HepG2 (cell line): ENCODE results near the gene AQP5. TPM values are rescaled to one million over a fixed set of nuclear protein-coding genes. Genes with fewer than 3 reads are reported as not detected.

ENCODE experiments used
- ATAC-seq: fragments of 200-7000 bp; cut with Tn5 transposase; 3 replicates; pipeline ENCODE4 v1.9.1; 2020; ENCODE audit warnings: mild to moderate bottlenecking, moderate library complexity
- BruUV-seq: library from RNA; stranded (reverse); fragments of 400-500 nt; replicated peaks from 2 replicates; lab custom pipeline; 2021; lab: Mats Ljungman, UMichigan
- CTCF ChIA-PET: fragments of 300-600 bp; formaldehyde crosslinking; extraction: SDS; loops from one replicate; lab custom pipeline; 2021; ENCODE audit warnings: low total read pairs, inconsistent platforms, low intra/inter-chr PET ratio; lab: Yijun Ruan, JAX
- POLR2A ChIA-PET: fragments of 350-600 bp; sonication (Branson Sonifier 250); formaldehyde crosslinking; loops from one replicate; lab custom pipeline; 2020; ENCODE audit warnings: antibody characterized with exemption, inconsistent platforms; lab: Yijun Ruan, JAX
- DNase-seq: peaks from one replicate; pipeline ENCODE4 v3.0.0-alpha.2; 2015; ENCODE audit warnings: low spot score
- FAIRE-seq: peaks from 3 replicates; lab custom pipeline; 2011; peaks lifted over from hg19 to GRCh38; lab: Jason Lieb, UNC
- H2AFZ ChIP-seq: one replicate; pipeline ENCODE4 v1.6.1; 2011; ENCODE audit warnings: low read length, inconsistent platforms
- H3K27ac ChIP-seq: fragments of 300-600 bp; 3 replicates; pipeline ENCODE4 v1.8.0; 2011; ENCODE audit warnings: mixed run types, mild to moderate bottlenecking, mixed read lengths, low read length, inconsistent platforms; ENCODE audit not compliant: insufficient read depth; ENCODE audit errors: extremely low read length
- H3K27me3 ChIP-seq, 2 experiments: fragments of 200-600 bp in 1 of 2; 2 replicates in 1 of 2; 3 replicates in 1 of 2; pipeline versions ENCODE4 v1.6.0 to v1.8.0; 2011; ENCODE audit warnings: low read length in 2 of 2, mild to moderate bottlenecking in 2 of 2, moderate library complexity in 2 of 2, inconsistent platforms in 1 of 2; ENCODE audit not compliant: insufficient read depth in 2 of 2, control insufficient read depth in 1 of 2
- H3K36me3 ChIP-seq, 2 experiments: fragments of 200-600 bp in 1 of 2; replicated peaks in 1 of 2; 2 replicates in 1 of 2; 3 replicates in 1 of 2; pipeline versions ENCODE4 v1.5.1 to v1.8.0; 2011; ENCODE audit warnings: low read length in 2 of 2, inconsistent platforms in 1 of 2; ENCODE audit not compliant: insufficient read depth in 2 of 2, control insufficient read depth in 1 of 2
- H3K4me1 ChIP-seq: 2 replicates; pipeline ENCODE4 v1.5.1; 2012; ENCODE audit warnings: low read length, inconsistent platforms; ENCODE audit not compliant: insufficient read depth
- H3K4me2 ChIP-seq: 2 replicates; pipeline ENCODE4 v1.6.0; 2011; ENCODE audit warnings: low read depth, low read length, inconsistent platforms
- H3K4me3 ChIP-seq, 3 experiments: fragments of 200-600 bp in 1 of 3; sonication (generic), shearing (Covaris generic) in 1 of 3; replicated peaks in 1 of 3; 2 replicates each; pipeline ENCODE4 v1.5.1; 2011 to 2016; ENCODE audit warnings: low read length in 3 of 3, inconsistent platforms in 2 of 3, low read depth in 2 of 3, mild to moderate bottlenecking in 2 of 3, control low read depth in 1 of 3, mixed read lengths in 1 of 3; ENCODE audit not compliant: insufficient read depth in 1 of 3
- H3K79me2 ChIP-seq: one replicate; pipeline ENCODE4 v1.6.1; 2011; ENCODE audit warnings: low read length, inconsistent platforms; ENCODE audit not compliant: insufficient read depth
- H3K9ac ChIP-seq: 2 replicates; pipeline ENCODE4 v1.6.0; 2011; ENCODE audit warnings: mild to moderate bottlenecking, low read depth, low read length, inconsistent platforms; ENCODE audit not compliant: insufficient read depth
- H3K9me3 ChIP-seq: 2 replicates; pipeline ENCODE4 v1.5.1; 2012; ENCODE audit warnings: mild to moderate bottlenecking, low read length
- H4K20me1 ChIP-seq: 2 replicates; pipeline ENCODE4 v1.6.0; 2011; ENCODE audit warnings: inconsistent platforms, mild to moderate bottlenecking, low read length, moderate library complexity; ENCODE audit not compliant: insufficient read depth
- ARID2 ChIP-seq: sonication (generic); formaldehyde crosslinking; IDR thresholded peaks from 2 replicates; pipeline ENCODE4 v1.8.1; 2022; ENCODE audit warnings: mild to moderate bottlenecking, missing genetic modification reagents, borderline replicate concordance
- DDIT3 ChIP-seq: sonication (generic); formaldehyde crosslinking; IDR thresholded peaks from 2 replicates; pipeline ENCODE4 v1.4.0; 2020; ENCODE audit warnings: mild to moderate bottlenecking, missing genetic modification reagents
- EZH2 ChIP-seq: conservative IDR thresholded peaks from 2 replicates; pipeline ENCODE4 v1.6.1; 2012; ENCODE audit warnings: mild to moderate bottlenecking, low read depth, low read length, moderate library complexity
- HNF1A ChIP-seq, 2 experiments: sonication (generic) in 1 of 2; formaldehyde crosslinking in 1 of 2; IDR thresholded peaks; 2 replicates each; pipeline versions ENCODE4 v1.4.0 to v1.6.1; 2016 to 2020; ENCODE audit warnings: borderline replicate concordance in 1 of 2, low read depth in 1 of 2, mild to moderate bottlenecking in 1 of 2, missing genetic modification reagents in 1 of 2
- HOXD1 ChIP-seq: sonication (generic); formaldehyde crosslinking; IDR thresholded peaks from 2 replicates; pipeline ENCODE4 v1.5.0; 2020; ENCODE audit warnings: missing genetic modification reagents
- MLX ChIP-seq: IDR thresholded peaks from 2 replicates; pipeline ENCODE4 v1.6.1; 2016
- ZNF333 ChIP-seq: sonication (generic); formaldehyde crosslinking; IDR thresholded peaks from 2 replicates; pipeline ENCODE4 v1.4.0; 2020; ENCODE audit warnings: mild to moderate bottlenecking, missing genetic modification reagents, borderline replicate concordance
- WGBS: methylation state at CpG from one replicate; pipeline ENCODE4 v1.1.6; 2017; ENCODE audit warnings: low lambda C conversion rate; 5-methylcytosine and 5-hydroxymethylcytosine counted together
- in situ Hi-C: cut with HindIII; loops from 2 replicates; pipeline ENCODE4 v1.10.0; 2017; ENCODE audit warnings: low pct_unique_long_range_greater_than_20kb; ENCODE audit not compliant: extremely low pct_ligation_motif_present
- intact Hi-C: fragments of 100-400 bp; cut with micrococcal nuclease; formaldehyde crosslinking; loops from one replicate; pipeline ENCODE4 v1.10.0; 2022; ENCODE audit not compliant: unreplicated experiment
- polyA plus RNA-seq, 8 experiments: library from polyadenylated mRNA; depleted of rRNA in 3 of 8; stranded (reverse) in 7 of 8; unstranded in 1 of 8; fragments of >200 nt; fragmentation: Illumina TruSeq in 4 of 8; extraction: Trizol in 4 of 8; gene quantifications; 2 replicates each; pipeline versions ENCODE4 v1.2.1 to v1.2.3, GENCODE V29; 2011 to 2016; ENCODE audit warnings: low read depth in 4 of 8, missing spikeins in 1 of 8, mixed read lengths in 1 of 8; ENCODE audit not compliant: insufficient read depth in 1 of 8
- total RNA-seq, 5 experiments: library from RNA; depleted of rRNA; stranded (reverse); fragments of >200 nt; fragmentation: Illumina TruSeq; extraction: Trizol; gene quantifications; 2 replicates each; pipeline ENCODE4 v1.2.3, GENCODE V29; 2016; ENCODE audit warnings: low read depth in 1 of 5
- TF ChIP-seq, protein P1 (sequence below): sonication (generic); formaldehyde crosslinking; conservative IDR thresholded peaks from 2 replicates; pipeline ENCODE4 v1.8.0; 2022; ENCODE audit warnings: missing genetic modification reagents

The AQP5 gene
- total and polyA plus RNA-seq, 2 of the 13 experiments (the other 11 are each of a cell fraction or from before 2014, with no cell fraction given): not detected

GRCh38 chr12:49924628-49925246, 36.9 kb upstream of the AQP5 start:
- in situ Hi-C loops (no loop called here), intact Hi-C loops (no loop called here)
- Histone ChIP-seq H3K9me3 (no peaks in the 10 kb centered on the region), H3K36me3 (no peaks in the 10 kb centered on the region), H3K27ac (no peak overlapping the region), H3K4me2 (no peak overlapping the region), H3K4me3 (no peak overlapping the region), H3K4me1 (no peaks in the 10 kb centered on the region), H3K79me2 (no peaks in the 10 kb centered on the region), H3K9ac (no peak overlapping the region), H2AFZ (no peak overlapping the region), H3K27me3 (peaks cover 1 to 8% of the 10 kb centered on the region in 2 experiments; a peak in 2 of 5 replicates), H4K20me1 (no peaks in the 10 kb centered on the region)
- ATAC-seq: no peak
- CTCF ChIA-PET: no interaction called here
- no TSS peak for BruUV-seq
- no peak for TF ChIP-seq DDIT3 (CRISPR knock-in tag)
- TF ChIP-seq HOXD1 (CRISPR knock-in tag): no peak
- no peak for TF ChIP-seq HNF1A (IDR thresholded peaks at IDR 0.05; ENCODE audit: low read depth)
- TF ChIP-seq HNF1A (CRISPR knock-in tag; IDR thresholded peaks at IDR 0.05; ENCODE audit: borderline replicate concordance): no peak
- no peak for TF ChIP-seq ZNF333 (CRISPR knock-in tag)
- no peak for TF ChIP-seq EZH2
- no peak for TF ChIP-seq ARID2 (CRISPR knock-in tag)
- no peak for TF ChIP-seq MLX
- TF ChIP-seq, protein P1, sequence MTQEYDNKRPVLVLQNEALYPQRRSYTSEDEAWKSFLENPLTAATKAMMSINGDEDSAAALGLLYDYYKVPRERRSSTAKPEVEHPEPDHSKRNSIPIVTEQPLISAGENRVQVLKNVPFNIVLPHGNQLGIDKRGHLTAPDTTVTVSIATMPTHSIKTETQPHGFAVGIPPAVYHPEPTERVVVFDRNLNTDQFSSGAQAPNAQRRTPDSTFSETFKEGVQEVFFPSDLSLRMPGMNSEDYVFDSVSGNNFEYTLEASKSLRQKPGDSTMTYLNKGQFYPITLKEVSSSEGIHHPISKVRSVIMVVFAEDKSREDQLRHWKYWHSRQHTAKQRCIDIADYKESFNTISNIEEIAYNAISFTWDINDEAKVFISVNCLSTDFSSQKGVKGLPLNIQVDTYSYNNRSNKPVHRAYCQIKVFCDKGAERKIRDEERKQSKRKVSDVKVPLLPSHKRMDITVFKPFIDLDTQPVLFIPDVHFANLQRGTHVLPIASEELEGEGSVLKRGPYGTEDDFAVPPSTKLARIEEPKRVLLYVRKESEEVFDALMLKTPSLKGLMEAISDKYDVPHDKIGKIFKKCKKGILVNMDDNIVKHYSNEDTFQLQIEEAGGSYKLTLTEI (CRISPR knock-in tag): no peak
- 53% methylated on average over 7 of the region's 7 CpGs for WGBS
- DNase-seq: no peak
- FAIRE-seq: no peak
- POLR2A ChIA-PET: no interaction called here
